Measurements from ENCODE around the gene DYNC1LI1. TPM values are rescaled to one million over a fixed set of nuclear protein-coding genes. Genes with fewer than 3 reads are reported as not detected.

The DYNC1LI1 gene
- total and polyA plus RNA-seq, 9 of the 15 experiments (the other 6 are each of a cell fraction or from before 2014, with no cell fraction given), result 21.0 to 85.4 (median 61.3) TPM

DNA sequence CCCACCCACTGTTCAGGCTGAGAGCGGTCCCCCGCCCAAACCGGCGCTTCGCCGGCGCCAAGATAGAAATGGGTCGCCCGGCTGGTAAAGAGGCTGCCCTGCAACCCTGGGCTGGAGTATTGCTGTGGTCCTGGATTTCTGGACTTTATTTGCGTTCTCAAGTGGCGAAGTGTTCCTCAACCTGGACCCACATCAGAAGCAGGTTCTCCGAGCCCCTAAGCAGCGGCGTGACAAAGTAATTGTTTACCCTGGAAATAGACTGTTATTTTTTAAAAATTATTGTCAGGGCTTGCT, 481 bp upstream of the DYNC1LI1 start (continued):
- TF ChIP-seq, protein P1, sequence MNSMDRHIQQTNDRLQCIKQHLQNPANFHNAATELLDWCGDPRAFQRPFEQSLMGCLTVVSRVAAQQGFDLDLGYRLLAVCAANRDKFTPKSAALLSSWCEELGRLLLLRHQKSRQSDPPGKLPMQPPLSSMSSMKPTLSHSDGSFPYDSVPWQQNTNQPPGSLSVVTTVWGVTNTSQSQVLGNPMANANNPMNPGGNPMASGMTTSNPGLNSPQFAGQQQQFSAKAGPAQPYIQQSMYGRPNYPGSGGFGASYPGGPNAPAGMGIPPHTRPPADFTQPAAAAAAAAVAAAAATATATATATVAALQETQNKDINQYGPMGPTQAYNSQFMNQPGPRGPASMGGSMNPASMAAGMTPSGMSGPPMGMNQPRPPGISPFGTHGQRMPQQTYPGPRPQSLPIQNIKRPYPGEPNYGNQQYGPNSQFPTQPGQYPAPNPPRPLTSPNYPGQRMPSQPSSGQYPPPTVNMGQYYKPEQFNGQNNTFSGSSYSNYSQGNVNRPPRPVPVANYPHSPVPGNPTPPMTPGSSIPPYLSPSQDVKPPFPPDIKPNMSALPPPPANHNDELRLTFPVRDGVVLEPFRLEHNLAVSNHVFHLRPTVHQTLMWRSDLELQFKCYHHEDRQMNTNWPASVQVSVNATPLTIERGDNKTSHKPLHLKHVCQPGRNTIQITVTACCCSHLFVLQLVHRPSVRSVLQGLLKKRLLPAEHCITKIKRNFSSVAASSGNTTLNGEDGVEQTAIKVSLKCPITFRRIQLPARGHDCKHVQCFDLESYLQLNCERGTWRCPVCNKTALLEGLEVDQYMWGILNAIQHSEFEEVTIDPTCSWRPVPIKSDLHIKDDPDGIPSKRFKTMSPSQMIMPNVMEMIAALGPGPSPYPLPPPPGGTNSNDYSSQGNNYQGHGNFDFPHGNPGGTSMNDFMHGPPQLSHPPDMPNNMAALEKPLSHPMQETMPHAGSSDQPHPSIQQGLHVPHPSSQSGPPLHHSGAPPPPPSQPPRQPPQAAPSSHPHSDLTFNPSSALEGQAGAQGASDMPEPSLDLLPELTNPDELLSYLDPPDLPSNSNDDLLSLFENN (IDR thresholded peaks at IDR 0.05; ENCODE audit: low read depth in 2 of 2, low read length in 2 of 2), result no peak
- TF ChIP-seq PTRF (tag; IDR thresholded peaks at IDR 0.05) (no peak), TOE1 (IDR thresholded peaks at IDR 0.05; ENCODE audit: borderline replicate concordance) (peak; percentile 26; the same call in 1 of the 2 replicates), TOE1 (CRISPR knock-in tag; IDR thresholded peaks at IDR 0.05; ENCODE audit: borderline replicate concordance, low read depth) (no peak), POLR3G (IDR thresholded peaks at IDR 0.05; ENCODE audit: extremely low read depth, insufficient read length, insufficient replicate concordance) (no peak), SPI1 (IDR thresholded peaks at IDR 0.05; ENCODE audit: borderline replicate concordance, low read depth, low read length) (no peak), ZNF143 (CRISPR knock-in tag; IDR thresholded peaks at IDR 0.05) (no peak), ZNF583 (CRISPR knock-in tag; IDR thresholded peaks at IDR 0.05) (0 out of 2 replicates have a peak, but pooled peaks have one; percentile 19), TRIM28 (IDR thresholded peaks at IDR 0.05) (0 out of 2 replicates have a peak, but pooled peaks have one; percentile 18), CBX5 (IDR thresholded peaks at IDR 0.05; ENCODE audit: borderline replicate concordance, low read depth) (no peak), ZNF274 (IDR thresholded peaks at IDR 0.05; ENCODE audit: borderline replicate concordance, low read depth, low read length) (no peak), EP300 (IDR thresholded peaks at IDR 0.05; ENCODE audit: low read length) (peak; percentile 34; the same call in 1 of the 2 replicates), THRAP3 (IDR thresholded peaks at IDR 0.05; ENCODE audit: borderline replicate concordance) (no peak)
- TF ChIP-seq, protein P2, sequence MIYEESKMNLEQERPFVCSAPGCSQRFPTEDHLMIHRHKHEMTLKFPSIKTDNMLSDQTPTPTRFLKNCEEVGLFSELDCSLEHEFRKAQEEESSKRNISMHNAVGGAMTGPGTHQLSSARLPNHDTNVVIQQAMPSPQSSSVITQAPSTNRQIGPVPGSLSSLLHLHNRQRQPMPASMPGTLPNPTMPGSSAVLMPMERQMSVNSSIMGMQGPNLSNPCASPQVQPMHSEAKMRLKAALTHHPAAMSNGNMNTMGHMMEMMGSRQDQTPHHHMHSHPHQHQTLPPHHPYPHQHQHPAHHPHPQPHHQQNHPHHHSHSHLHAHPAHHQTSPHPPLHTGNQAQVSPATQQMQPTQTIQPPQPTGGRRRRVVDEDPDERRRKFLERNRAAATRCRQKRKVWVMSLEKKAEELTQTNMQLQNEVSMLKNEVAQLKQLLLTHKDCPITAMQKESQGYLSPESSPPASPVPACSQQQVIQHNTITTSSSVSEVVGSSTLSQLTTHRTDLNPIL (CRISPR knock-in tag; IDR thresholded peaks at IDR 0.05), result no peak
- TF ChIP-seq, protein P3, sequence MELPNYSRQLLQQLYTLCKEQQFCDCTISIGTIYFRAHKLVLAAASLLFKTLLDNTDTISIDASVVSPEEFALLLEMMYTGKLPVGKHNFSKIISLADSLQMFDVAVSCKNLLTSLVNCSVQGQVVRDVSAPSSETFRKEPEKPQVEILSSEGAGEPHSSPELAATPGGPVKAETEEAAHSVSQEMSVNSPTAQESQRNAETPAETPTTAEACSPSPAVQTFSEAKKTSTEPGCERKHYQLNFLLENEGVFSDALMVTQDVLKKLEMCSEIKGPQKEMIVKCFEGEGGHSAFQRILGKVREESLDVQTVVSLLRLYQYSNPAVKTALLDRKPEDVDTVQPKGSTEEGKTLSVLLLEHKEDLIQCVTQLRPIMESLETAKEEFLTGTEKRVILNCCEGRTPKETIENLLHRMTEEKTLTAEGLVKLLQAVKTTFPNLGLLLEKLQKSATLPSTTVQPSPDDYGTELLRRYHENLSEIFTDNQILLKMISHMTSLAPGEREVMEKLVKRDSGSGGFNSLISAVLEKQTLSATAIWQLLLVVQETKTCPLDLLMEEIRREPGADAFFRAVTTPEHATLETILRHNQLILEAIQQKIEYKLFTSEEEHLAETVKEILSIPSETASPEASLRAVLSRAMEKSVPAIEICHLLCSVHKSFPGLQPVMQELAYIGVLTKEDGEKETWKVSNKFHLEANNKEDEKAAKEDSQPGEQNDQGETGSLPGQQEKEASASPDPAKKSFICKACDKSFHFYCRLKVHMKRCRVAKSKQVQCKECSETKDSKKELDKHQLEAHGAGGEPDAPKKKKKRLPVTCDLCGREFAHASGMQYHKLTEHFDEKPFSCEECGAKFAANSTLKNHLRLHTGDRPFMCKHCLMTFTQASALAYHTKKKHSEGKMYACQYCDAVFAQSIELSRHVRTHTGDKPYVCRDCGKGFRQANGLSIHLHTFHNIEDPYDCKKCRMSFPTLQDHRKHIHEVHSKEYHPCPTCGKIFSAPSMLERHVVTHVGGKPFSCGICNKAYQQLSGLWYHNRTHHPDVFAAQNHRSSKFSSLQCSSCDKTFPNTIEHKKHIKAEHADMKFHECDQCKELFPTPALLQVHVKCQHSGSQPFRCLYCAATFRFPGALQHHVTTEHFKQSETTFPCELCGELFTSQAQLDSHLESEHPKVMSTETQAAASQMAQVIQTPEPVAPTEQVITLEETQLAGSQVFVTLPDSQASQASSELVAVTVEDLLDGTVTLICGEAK (IDR thresholded peaks at IDR 0.05), result 0 out of 2 replicates have a peak, but pooled peaks have one; percentile 59
- TF ChIP-seq, protein P3 (CRISPR knock-in tag; IDR thresholded peaks at IDR 0.05), result no peak

Measured in K562 (cell line).